Mesendoderm (in vitro differentiated cells): ENCODE data around the gene KNSTRN.

Source experiments
- DNase-seq: peaks from one replicate; pipeline ENCODE4 v3.0.0; 2013
- H2AK5ac ChIP-seq: 2 replicates; pipeline ENCODE4 v1.6.1; 2013; ENCODE audit warnings: low read length, inconsistent platforms
- H2BK120ac ChIP-seq: 2 replicates; pipeline ENCODE4 v1.6.1; 2013; ENCODE audit warnings: low read depth, mild to moderate bottlenecking, low read length, moderate library complexity, mixed read lengths
- H2BK15ac ChIP-seq: replicated peaks from 2 replicates; pipeline ENCODE4 v1.6.1; 2013; ENCODE audit warnings: low read depth, mild to moderate bottlenecking, moderate library complexity
- H2BK5ac ChIP-seq: 2 replicates; pipeline ENCODE4 v1.6.1; 2013; ENCODE audit warnings: low read length, inconsistent platforms
- H3K18ac ChIP-seq: 2 replicates; pipeline ENCODE4 v1.6.1; 2013; ENCODE audit warnings: mild to moderate bottlenecking, low read length, mixed read lengths
- H3K23ac ChIP-seq: one replicate; pipeline ENCODE4 v1.6.1; 2013; ENCODE audit warnings: low read length
- H3K27ac ChIP-seq: 2 replicates; pipeline ENCODE4 v1.5.1; 2013; ENCODE audit warnings: low read depth, mild to moderate bottlenecking, inconsistent platforms, low read length, moderate library complexity
- H3K27me3 ChIP-seq: 2 replicates; pipeline ENCODE4 v1.6.1; 2013; ENCODE audit warnings: low read length, control low read depth, mild to moderate bottlenecking, inconsistent platforms; ENCODE audit not compliant: insufficient read depth, poor library complexity
- H3K36me3 ChIP-seq: 2 replicates; pipeline ENCODE4 v1.6.1; 2013; ENCODE audit warnings: low read length, inconsistent platforms; ENCODE audit not compliant: control insufficient read depth, insufficient read depth
- H3K4ac ChIP-seq: one replicate; pipeline ENCODE4 v1.6.1; 2013; ENCODE audit warnings: low read depth, mild to moderate bottlenecking, low read length, moderate library complexity
- H3K4me1 ChIP-seq: 2 replicates; pipeline ENCODE4 v1.6.1; 2013; ENCODE audit warnings: low read depth, low read length, inconsistent platforms; ENCODE audit not compliant: control insufficient read depth
- H3K4me2 ChIP-seq: 2 replicates; pipeline ENCODE4 v1.6.1; 2013; ENCODE audit warnings: low read length
- H3K4me3 ChIP-seq: 2 replicates; pipeline ENCODE4 v1.5.1; 2013; ENCODE audit warnings: mild to moderate bottlenecking, low read length
- H3K56ac ChIP-seq: one replicate; pipeline ENCODE4 v1.6.1; 2013; ENCODE audit warnings: low read length
- H3K79me1 ChIP-seq: 2 replicates; pipeline ENCODE4 v1.6.1; 2013; ENCODE audit warnings: low read length, inconsistent platforms
- H3K79me2 ChIP-seq: 2 replicates; pipeline ENCODE4 v1.6.1; 2013; ENCODE audit warnings: mild to moderate bottlenecking, low read length; ENCODE audit not compliant: control insufficient read depth, insufficient read depth
- H3K9ac ChIP-seq: 2 replicates; pipeline ENCODE4 v1.6.1; 2013; ENCODE audit warnings: low read length, inconsistent platforms
- H4K5ac ChIP-seq: one replicate; pipeline ENCODE4 v1.6.1; 2013; ENCODE audit warnings: low read length
- H4K8ac ChIP-seq: one replicate; pipeline ENCODE4 v1.6.1; 2013; ENCODE audit warnings: low read depth, mild to moderate bottlenecking, control low read depth, low read length, moderate library complexity
- WGBS: extraction: QIAGEN DNeasy Blood & Tissue Kit; methylation state at CpG from one replicate; pipeline ENCODE4 v1.1.7; 2013; ENCODE audit warnings: low lambda C conversion rate, missing lambda C conversion rate; ENCODE audit not compliant: insufficient coverage; ENCODE audit errors: extremely low coverage; 5-methylcytosine and 5-hydroxymethylcytosine counted together

The KNSTRN gene

GRCh38 chr15:40348474-40348870 lies 34.0 kb upstream of the KNSTRN start:
- H3K27me3 ChIP-seq: no peaks in the 10 kb centered on the region
- H3K4ac ChIP-seq: no peak overlapping the region
- H4K5ac ChIP-seq: no peak overlapping the region
- no peak overlapping the region for H2BK15ac ChIP-seq
- H3K4me2 ChIP-seq: no peak overlapping the region
- no CpG with 5 or more reads among the region's 5 CpGs for WGBS
- H3K4me1 ChIP-seq: no peaks in the 10 kb centered on the region
- H3K4me3 ChIP-seq: no peak overlapping the region
- H3K27ac ChIP-seq: no peak overlapping the region
- H3K9ac ChIP-seq: no peak overlapping the region
- no peaks in the 10 kb centered on the region for H3K79me2 ChIP-seq
- H3K36me3 ChIP-seq: no peaks in the 10 kb centered on the region
- no peak overlapping the region for H3K18ac ChIP-seq
- no peaks in the 10 kb centered on the region for H3K79me1 ChIP-seq
- H2AK5ac ChIP-seq: no peak overlapping the region
- DNase-seq: no peak
- no peak overlapping the region for H2BK5ac ChIP-seq
- H2BK120ac ChIP-seq: no peak overlapping the region
- no peak overlapping the region for H4K8ac ChIP-seq
- H3K23ac ChIP-seq: no peak overlapping the region
- no peak overlapping the region for H3K56ac ChIP-seq

- H4K8ac ChIP-seq: no peak overlapping the region
- WGBS: no CpG with 5 or more reads among the region's 5 CpGs
- no peaks in the 10 kb centered on the region for H3K36me3 ChIP-seq
- no peak overlapping the region for H3K23ac ChIP-seq
- no peak overlapping the region for H3K4me3 ChIP-seq
- peaks cover 2% of the 10 kb centered on the region for H3K4me1 ChIP-seq
- H2AK5ac ChIP-seq: no peak overlapping the region
- no peak overlapping the region for H2BK15ac ChIP-seq
- H3K56ac ChIP-seq: no peak overlapping the region
- H2BK5ac ChIP-seq: no peak overlapping the region
- no peak overlapping the region for H3K27ac ChIP-seq
- no peak overlapping the region for H4K5ac ChIP-seq
- no peak overlapping the region for H3K4ac ChIP-seq
- no peak overlapping the region for H2BK120ac ChIP-seq
- no peaks in the 10 kb centered on the region for H3K27me3 ChIP-seq
- no peaks in the 10 kb centered on the region for H3K79me2 ChIP-seq
- no peak overlapping the region for H3K4me2 ChIP-seq
- no peak for DNase-seq
- H3K79me1 ChIP-seq: no peaks in the 10 kb centered on the region
- no peak overlapping the region for H3K18ac ChIP-seq
- H3K9ac ChIP-seq: no peak overlapping the region
Measured at GRCh38 chr15:40349163-40349562, 33.4 kb upstream of the KNSTRN start.

GRCh38 chr15:40352281-40352901 lies 30.1 kb upstream of the KNSTRN start:
- no peak overlapping the region for H3K4me2 ChIP-seq
- H2BK15ac ChIP-seq: no peak overlapping the region
- no peak overlapping the region for H3K23ac ChIP-seq
- H4K8ac ChIP-seq: no peak overlapping the region
- H3K56ac ChIP-seq: no peak overlapping the region
- no peak overlapping the region for H3K4ac ChIP-seq
- no peaks in the 10 kb centered on the region for H3K27me3 ChIP-seq
- H3K18ac ChIP-seq: no peak overlapping the region
- no peak overlapping the region for H3K9ac ChIP-seq
- H3K4me1 ChIP-seq: peaks cover 5% of the 10 kb centered on the region
- no peak overlapping the region for H2BK5ac ChIP-seq
- H2AK5ac ChIP-seq: no peak overlapping the region
- H2BK120ac ChIP-seq: no peak overlapping the region
- no peak overlapping the region for H3K4me3 ChIP-seq
- H3K79me2 ChIP-seq: no peaks in the 10 kb centered on the region
- H3K27ac ChIP-seq: no peak overlapping the region
- no peak for DNase-seq
- no peaks in the 10 kb centered on the region for H3K79me1 ChIP-seq
- no peak overlapping the region for H4K5ac ChIP-seq
- WGBS: no CpG with 5 or more reads among the region's 7 CpGs
- no peaks in the 10 kb centered on the region for H3K36me3 ChIP-seq

GRCh38 chr15:40353697-40354096 lies 28.8 kb upstream of the KNSTRN start:
- no peaks in the 10 kb centered on the region for H3K79me2 ChIP-seq
- no peaks in the 10 kb centered on the region for H3K36me3 ChIP-seq
- H3K79me1 ChIP-seq: no peaks in the 10 kb centered on the region
- H3K4me2 ChIP-seq: no peak overlapping the region
- no peak overlapping the region for H3K9ac ChIP-seq
- WGBS: no CpG with 5 or more reads among the region's 5 CpGs
- H2BK120ac ChIP-seq: no peak overlapping the region
- no peak overlapping the region for H3K23ac ChIP-seq
- H2BK15ac ChIP-seq: no peak overlapping the region
- H3K4me1 ChIP-seq: peaks cover 6% of the 10 kb centered on the region
- H3K4ac ChIP-seq: no peak overlapping the region
- H2BK5ac ChIP-seq: no peak overlapping the region
- H3K27me3 ChIP-seq: no peaks in the 10 kb centered on the region
- DNase-seq: no peak
- no peak overlapping the region for H3K18ac ChIP-seq
- H3K27ac ChIP-seq: no peak overlapping the region
- no peak overlapping the region for H4K5ac ChIP-seq
- H3K4me3 ChIP-seq: no peak overlapping the region
- no peak overlapping the region for H3K56ac ChIP-seq
- H4K8ac ChIP-seq: no peak overlapping the region
- no peak overlapping the region for H2AK5ac ChIP-seq

GRCh38 chr15:40354408-40355171 lies 27.9 kb upstream of the KNSTRN start:
- H3K27me3 ChIP-seq: no peaks in the 10 kb centered on the region

More at GRCh38 chr15:40354408-40355171, 27.9 kb upstream of the KNSTRN start:
- Histone ChIP-seq H3K4me2 (no peak overlapping the region), H3K27ac (no peak overlapping the region), H3K23ac (no peak overlapping the region), H2BK15ac (no peak overlapping the region), H3K56ac (no peak overlapping the region), H2BK120ac (no peak overlapping the region), H3K79me2 (no peaks in the 10 kb centered on the region), H2BK5ac (no peak overlapping the region), H3K79me1 (no peaks in the 10 kb centered on the region), H2AK5ac (no peak overlapping the region), H3K9ac (no peak overlapping the region), H4K5ac (no peak overlapping the region), H3K4me3 (no peak overlapping the region), H3K4ac (no peak overlapping the region), H4K8ac (no peak overlapping the region), H3K18ac (no peak overlapping the region), H3K4me1 (peaks cover 8% of the 10 kb centered on the region), H3K36me3 (no peaks in the 10 kb centered on the region)
- WGBS: no CpG with 5 or more reads among the region's 9 CpGs
- peak; percentile 60 for DNase-seq
